K562 (cell line): ENCODE results near the gene OR5A2. TPM values are rescaled to one million over a fixed set of nuclear protein-coding genes. Genes with fewer than 3 reads are reported as not detected.

Experiments used
- ATAC-seq: fragments of 200-7000 bp; cut with Tn5 transposase; 3 replicates; pipeline ENCODE4 v1.9.1; 2020; ENCODE audit warnings: moderate library complexity
- BruUV-seq: library from RNA; stranded (reverse); fragments of 400-500 nt; replicated peaks from 2 replicates; lab custom pipeline; 2021; lab: Mats Ljungman, UMichigan
- CTCF ChIA-PET: fragments of 300-600 bp; formaldehyde crosslinking; extraction: SDS; loops from one replicate; lab custom pipeline; 2021; ENCODE audit warnings: low intra/inter-chr PET ratio; lab: Yijun Ruan, JAX
- POLR2A ChIA-PET: fragments of 300-600, 350-650 bp; sonication (Branson Sonifier 250); formaldehyde crosslinking; extraction: SDS; loops from one replicate; lab custom pipeline; 2021; ENCODE audit warnings: antibody characterized with exemption, inconsistent platforms; lab: Yijun Ruan, JAX
- DNase-seq, 4 experiments: peaks; one replicate each; pipeline versions ENCODE4 v3.0.0 to v3.0.0-alpha.2; 2011 to 2018; ENCODE audit warnings: low spot score in 3 of 4, mixed read lengths in 3 of 4; ENCODE audit errors: extremely low read depth in 1 of 4
- FAIRE-seq: peaks from 2 replicates; lab custom pipeline; 2011; peaks lifted over from hg19 to GRCh38; lab: Jason Lieb, UNC
- H2AFZ ChIP-seq: 2 replicates; pipeline ENCODE4 v1.6.0; 2011; ENCODE audit warnings: low read depth, low read length, control low read depth, inconsistent platforms
- H3K27ac ChIP-seq: fragments of 200-600 bp; 3 replicates; pipeline ENCODE4 v1.8.0; 2011; ENCODE audit warnings: low read depth, mild to moderate bottlenecking, control low read depth, inconsistent platforms, low read length, moderate library complexity, mixed read lengths; ENCODE audit errors: extremely low read depth
- H3K27me3 ChIP-seq, 2 experiments: fragments of 300-600 bp in 1 of 2; 2 replicates in 1 of 2; 3 replicates in 1 of 2; pipeline versions ENCODE4 v1.6.0 to v1.8.0; 2011; ENCODE audit warnings: inconsistent platforms in 2 of 2, low read length in 2 of 2, mild to moderate bottlenecking in 1 of 2, mixed read lengths in 1 of 2, moderate library complexity in 1 of 2; ENCODE audit not compliant: control insufficient read depth in 2 of 2, insufficient read depth in 2 of 2
- H3K36me3 ChIP-seq: fragments of 300-600 bp; 3 replicates; pipeline ENCODE4 v1.8.0; 2011; ENCODE audit warnings: mild to moderate bottlenecking, low read length, inconsistent platforms; ENCODE audit not compliant: control insufficient read depth, insufficient read depth
- H3K4me1 ChIP-seq, 2 experiments: fragments of 200-600 bp in 1 of 2; replicated peaks in 1 of 2; 2 replicates in 1 of 2; 3 replicates in 1 of 2; pipeline versions ENCODE4 v1.5.1 to v1.8.0; 2011; ENCODE audit warnings: inconsistent platforms in 2 of 2, low read length in 2 of 2, mild to moderate bottlenecking in 1 of 2, mixed read lengths in 1 of 2, moderate library complexity in 1 of 2; ENCODE audit not compliant: control insufficient read depth in 2 of 2, insufficient read depth in 2 of 2
- H3K4me2 ChIP-seq: 2 replicates; pipeline ENCODE4 v1.6.1; 2011; ENCODE audit warnings: low read length, control low read depth, inconsistent platforms, mixed read lengths; ENCODE audit not compliant: insufficient read depth
- H3K4me3 ChIP-seq: fragments of 200-600 bp; sonication (generic), shearing (Covaris generic); 2 replicates; pipeline ENCODE4 v1.5.1; 2016; ENCODE audit warnings: control low read depth, inconsistent platforms
- H3K79me2 ChIP-seq: fragments of 200-600 bp; 3 replicates; pipeline ENCODE4 v1.8.0; 2011; ENCODE audit warnings: low read length, inconsistent platforms; ENCODE audit not compliant: control insufficient read depth, insufficient read depth
- H3K9ac ChIP-seq, 2 experiments: 2 replicates each; pipeline versions ENCODE4 v1.6.0 to v1.6.1; 2011; ENCODE audit warnings: low read depth in 2 of 2, low read length in 2 of 2, control low read depth in 1 of 2, inconsistent platforms in 1 of 2, mild to moderate bottlenecking in 1 of 2, mixed read lengths in 1 of 2; ENCODE audit not compliant: insufficient read depth in 1 of 2
- H3K9me1 ChIP-seq: one replicate; pipeline ENCODE4 v1.6.0; 2011; ENCODE audit warnings: inconsistent platforms, mild to moderate bottlenecking, low read length, moderate library complexity; ENCODE audit not compliant: control insufficient read depth, insufficient read depth
- H3K9me3 ChIP-seq: replicated peaks from 2 replicates; pipeline ENCODE4 v1.5.1; 2011; ENCODE audit warnings: low read depth, low read length, inconsistent platforms; ENCODE audit not compliant: control insufficient read depth, insufficient read depth
- H4K20me1 ChIP-seq: replicated peaks from 2 replicates; pipeline ENCODE4 v1.6.1; 2011; ENCODE audit warnings: low read length, inconsistent platforms, mixed read lengths; ENCODE audit not compliant: control insufficient read depth, insufficient read depth
- ATF1 ChIP-seq, 2 experiments: fragments of 450-650 bp in 1 of 2; IDR thresholded peaks; 2 replicates each; pipeline ENCODE4 v1.6.1; 2016; ENCODE audit warnings: missing compliant biosample characterization in 1 of 2, missing genetic modification characterization in 1 of 2
- MIER1 ChIP-seq: fragments of 450-650 bp; IDR thresholded peaks from 2 replicates; pipeline ENCODE4 v1.6.1; 2016; ENCODE audit warnings: antibody characterized with exemption, mild to moderate bottlenecking, low read depth
- RFX1 ChIP-seq: fragments of 450-650 bp; IDR thresholded peaks from 2 replicates; pipeline ENCODE4 v1.6.1; 2016; ENCODE audit warnings: mild to moderate bottlenecking, moderate library complexity
- SOX6 ChIP-seq: fragments of 450-650 bp; IDR thresholded peaks from 2 replicates; pipeline ENCODE4 v1.6.1; 2014; ENCODE audit warnings: mild to moderate bottlenecking
- SP2 ChIP-seq: IDR thresholded peaks from 2 replicates; pipeline ENCODE4 v1.6.1; 2011; ENCODE audit warnings: mild to moderate bottlenecking, low read depth, low read length, moderate library complexity; ENCODE audit not compliant: poor library complexity, severe bottlenecking; ENCODE audit errors: extremely low read depth
- TCFL5 ChIP-seq: fragments of 250-450 bp; sonication (Bioruptor Pico); conservative IDR thresholded peaks from 2 replicates; pipeline ENCODE4 v1.6.1; 2021; ENCODE audit warnings: mild to moderate bottlenecking, moderate library complexity, matching md5 sums
- WGBS: fragments of 100-300 bp; shearing (Covaris generic); methylation state at CpG from one replicate; pipeline ENCODE4 v1.1.6; 2016; ENCODE audit warnings: low coverage, mixed read lengths; ENCODE audit not compliant: insufficient coverage; ENCODE audit errors: missing lambda C conversion rate; 5-methylcytosine and 5-hydroxymethylcytosine counted together
- in situ Hi-C: fragments of 300-500 bp; cut with MboI; formaldehyde crosslinking; loops from 4 replicates; pipeline ENCODE4 v1.15.0; 2018; ENCODE audit warnings: inconsistent platforms, mixed read lengths
- intact Hi-C: fragments of 100-400 bp; cut with micrococcal nuclease; formaldehyde crosslinking; loops from 2 replicates; pipeline ENCODE4 v1.14.2; 2022
- polyA plus RNA-seq, 8 experiments: library from polyadenylated mRNA; depleted of rRNA in 4 of 8; stranded (reverse) in 5 of 8; unstranded in 3 of 8; fragments of >200 nt; fragmentation: Nextera tagmentation in 2 of 8; fragmentation: Illumina TruSeq in 1 of 8; extraction: Ambion mirVana in 2 of 8; extraction: Trizol in 1 of 8; gene quantifications; 2 replicates each; pipeline versions ENCODE4 v1.2.1 to v1.2.3, GENCODE V29; 2011 to 2014; ENCODE audit warnings: inconsistent platforms in 1 of 8, missing spikeins in 1 of 8
- total RNA-seq, 7 experiments: library from RNA; depleted of rRNA in 6 of 7; stranded (reverse); fragments of >200 nt in 6 of 7; fragmentation: Illumina TruSeq in 2 of 7; extraction: Trizol in 2 of 7; gene quantifications; 2 replicates each; pipeline versions ENCODE4 v1.2.1 to v1.2.3, GENCODE V29; 2011 to 2021; ENCODE audit warnings: low replicate concordance in 1 of 7
- TF ChIP-seq, protein P1 (sequence below): fragments of 250-450 bp; sonication (Bioruptor Pico); IDR thresholded peaks from 2 replicates; pipeline ENCODE4 v1.8.0; 2021; ENCODE audit warnings: borderline replicate concordance, mild to moderate bottlenecking, moderate library complexity; ENCODE audit not compliant: poor library complexity, severe bottlenecking
- TF ChIP-seq, protein P2 (sequence below): fragments of 450-650 bp; IDR thresholded peaks from 2 replicates; pipeline ENCODE4 v1.6.1; 2016; ENCODE audit warnings: low read depth
- TF ChIP-seq, protein P3 (sequence below): fragments of 450-650 bp; IDR thresholded peaks from 2 replicates; pipeline ENCODE4 v1.6.1; 2016; ENCODE audit warnings: antibody characterized with exemption
- TF ChIP-seq, protein P4 (sequence below): fragments of 250-450 bp; sonication (Bioruptor Pico); IDR thresholded peaks from 2 replicates; pipeline ENCODE4 v1.5.0; 2020; ENCODE audit warnings: mild to moderate bottlenecking

The OR5A2 gene
- total and polyA plus RNA-seq, 9 of the 15 experiments (the other 6 are each of a cell fraction or from before 2014, with no cell fraction given), result not detected

DNA sequence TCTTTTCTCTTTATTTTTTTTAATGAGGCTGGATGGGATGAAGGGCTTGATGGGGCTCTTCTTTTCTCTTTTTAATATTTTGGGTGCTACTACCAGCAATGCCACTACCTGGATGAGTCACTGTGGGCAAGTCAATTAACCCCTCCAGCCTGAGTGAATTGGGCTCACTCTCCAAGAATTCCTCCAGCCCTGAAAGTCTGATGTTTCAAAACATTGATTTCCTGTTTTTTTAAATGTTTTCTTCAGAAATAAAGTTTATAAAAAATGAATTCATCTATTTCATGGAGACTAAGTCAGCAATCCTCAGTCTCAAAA, 812 bp upstream of the OR5A2 start (continued):
- TF ChIP-seq MIER1 (no peak), SP2 (no peak), ATF1 (CRISPR knock-in tag; IDR thresholded peaks at IDR 0.05) (no peak), ATF1 (tag; IDR thresholded peaks at IDR 0.05) (no peak)

DNA sequence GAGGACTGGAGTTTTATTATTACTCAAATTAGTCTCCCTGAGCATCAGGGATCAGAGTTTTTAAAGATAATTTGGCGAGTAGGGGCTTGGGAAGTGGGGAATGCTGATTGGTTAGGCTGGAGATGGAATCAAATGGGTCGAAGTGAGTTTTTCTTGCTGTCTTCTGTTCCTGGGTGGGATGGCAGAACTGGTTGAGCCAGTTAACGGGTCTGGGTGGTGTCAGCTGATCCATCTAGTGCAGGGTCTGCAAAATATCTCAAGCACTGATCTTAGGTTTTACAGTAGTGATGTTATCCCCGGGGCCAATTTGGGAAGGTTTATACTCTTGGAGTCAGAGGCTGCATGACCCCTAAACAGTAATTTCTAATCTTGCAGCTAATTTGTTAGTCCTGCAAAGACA, 1.1 kb downstream of the OR5A2 start:
- in situ Hi-C loops, result loop anchor here (10.0 kb wide), 1 partner anchor 250 kb away; the partner anchor contains the start of gene DTX4
- no peak for FAIRE-seq
- TF ChIP-seq, protein P1, sequence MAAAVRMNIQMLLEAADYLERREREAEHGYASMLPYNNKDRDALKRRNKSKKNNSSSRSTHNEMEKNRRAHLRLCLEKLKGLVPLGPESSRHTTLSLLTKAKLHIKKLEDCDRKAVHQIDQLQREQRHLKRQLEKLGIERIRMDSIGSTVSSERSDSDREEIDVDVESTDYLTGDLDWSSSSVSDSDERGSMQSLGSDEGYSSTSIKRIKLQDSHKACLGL (CRISPR knock-in tag), result no peak
- no peak for TF ChIP-seq TCFL5 (CRISPR knock-in tag)
- TF ChIP-seq, protein P2, sequence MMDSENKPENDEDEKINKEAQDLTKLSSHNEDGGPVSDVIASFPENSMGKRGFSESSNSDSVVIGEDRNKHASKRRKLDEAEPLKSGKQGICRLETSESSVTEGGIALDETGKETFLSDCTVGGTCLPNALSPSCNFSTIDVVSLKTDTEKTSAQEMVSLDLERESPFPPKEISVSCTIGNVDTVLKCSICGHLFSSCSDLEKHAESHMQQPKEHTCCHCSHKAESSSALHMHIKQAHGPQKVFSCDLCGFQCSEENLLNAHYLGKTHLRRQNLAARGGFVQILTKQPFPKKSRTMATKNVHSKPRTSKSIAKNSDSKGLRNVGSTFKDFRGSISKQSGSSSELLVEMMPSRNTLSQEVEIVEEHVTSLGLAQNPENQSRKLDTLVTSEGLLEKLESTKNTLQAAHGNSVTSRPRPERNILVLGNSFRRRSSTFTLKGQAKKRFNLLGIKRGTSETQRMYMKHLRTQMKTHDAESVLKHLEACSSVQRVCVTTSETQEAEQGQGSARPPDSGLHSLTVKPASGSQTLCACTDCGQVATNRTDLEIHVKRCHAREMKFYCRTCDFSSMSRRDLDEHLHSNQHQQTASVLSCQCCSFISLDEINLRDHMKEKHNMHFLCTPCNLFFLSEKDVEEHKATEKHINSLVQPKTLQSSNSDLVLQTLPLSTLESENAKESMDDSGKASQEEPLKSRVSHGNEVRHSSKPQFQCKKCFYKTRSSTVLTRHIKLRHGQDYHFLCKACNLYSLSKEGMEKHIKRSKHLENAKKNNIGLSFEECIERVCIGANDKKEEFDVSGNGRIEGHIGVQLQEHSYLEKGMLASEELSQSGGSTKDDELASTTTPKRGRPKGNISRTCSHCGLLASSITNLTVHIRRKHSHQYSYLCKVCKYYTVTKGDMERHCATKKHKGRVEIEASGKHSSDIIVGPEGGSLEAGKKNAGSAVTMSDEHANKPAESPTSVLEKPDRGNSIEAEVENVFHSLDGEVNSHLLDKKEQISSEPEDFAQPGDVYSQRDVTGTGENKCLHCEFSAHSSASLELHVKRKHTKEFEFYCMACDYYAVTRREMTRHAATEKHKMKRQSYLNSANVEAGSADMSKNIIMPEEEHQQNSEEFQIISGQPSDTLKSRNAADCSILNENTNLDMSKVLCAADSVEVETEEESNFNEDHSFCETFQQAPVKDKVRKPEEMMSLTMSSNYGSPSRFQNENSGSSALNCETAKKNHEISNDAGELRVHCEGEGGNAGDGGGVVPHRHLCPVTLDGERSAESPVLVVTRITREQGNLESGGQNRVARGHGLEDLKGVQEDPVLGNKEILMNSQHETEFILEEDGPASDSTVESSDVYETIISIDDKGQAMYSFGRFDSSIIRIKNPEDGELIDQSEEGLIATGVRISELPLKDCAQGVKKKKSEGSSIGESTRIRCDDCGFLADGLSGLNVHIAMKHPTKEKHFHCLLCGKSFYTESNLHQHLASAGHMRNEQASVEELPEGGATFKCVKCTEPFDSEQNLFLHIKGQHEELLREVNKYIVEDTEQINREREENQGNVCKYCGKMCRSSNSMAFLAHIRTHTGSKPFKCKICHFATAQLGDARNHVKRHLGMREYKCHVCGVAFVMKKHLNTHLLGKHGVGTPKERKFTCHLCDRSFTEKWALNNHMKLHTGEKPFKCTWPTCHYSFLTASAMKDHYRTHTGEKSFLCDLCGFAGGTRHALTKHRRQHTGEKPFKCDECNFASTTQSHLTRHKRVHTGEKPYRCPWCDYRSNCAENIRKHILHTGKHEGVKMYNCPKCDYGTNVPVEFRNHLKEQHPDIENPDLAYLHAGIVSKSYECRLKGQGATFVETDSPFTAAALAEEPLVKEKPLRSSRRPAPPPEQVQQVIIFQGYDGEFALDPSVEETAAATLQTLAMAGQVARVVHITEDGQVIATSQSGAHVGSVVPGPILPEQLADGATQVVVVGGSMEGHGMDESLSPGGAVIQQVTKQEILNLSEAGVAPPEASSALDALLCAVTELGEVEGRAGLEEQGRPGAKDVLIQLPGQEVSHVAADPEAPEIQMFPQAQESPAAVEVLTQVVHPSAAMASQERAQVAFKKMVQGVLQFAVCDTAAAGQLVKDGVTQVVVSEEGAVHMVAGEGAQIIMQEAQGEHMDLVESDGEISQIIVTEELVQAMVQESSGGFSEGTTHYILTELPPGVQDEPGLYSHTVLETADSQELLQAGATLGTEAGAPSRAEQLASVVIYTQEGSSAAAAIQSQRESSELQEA, result no peak
- TF ChIP-seq RFX1, result no peak
- TF ChIP-seq, protein P3, sequence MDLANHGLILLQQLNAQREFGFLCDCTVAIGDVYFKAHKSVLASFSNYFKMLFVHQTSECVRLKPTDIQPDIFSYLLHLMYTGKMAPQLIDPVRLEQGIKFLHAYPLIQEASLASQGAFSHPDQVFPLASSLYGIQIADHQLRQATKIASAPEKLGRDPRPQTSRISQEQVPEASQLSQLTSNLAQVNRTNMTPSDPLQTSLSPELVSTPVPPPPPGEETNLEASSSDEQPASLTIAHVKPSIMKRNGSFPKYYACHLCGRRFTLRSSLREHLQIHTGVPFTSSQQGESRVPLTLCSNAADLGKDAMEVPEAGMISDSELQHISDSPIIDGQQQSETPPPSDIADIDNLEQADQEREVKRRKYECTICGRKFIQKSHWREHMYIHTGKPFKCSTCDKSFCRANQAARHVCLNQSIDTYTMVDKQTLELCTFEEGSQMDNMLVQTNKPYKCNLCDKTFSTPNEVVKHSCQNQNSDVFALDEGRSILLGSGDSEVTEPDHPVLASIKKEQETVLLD, result no peak
- TF ChIP-seq, protein P4, sequence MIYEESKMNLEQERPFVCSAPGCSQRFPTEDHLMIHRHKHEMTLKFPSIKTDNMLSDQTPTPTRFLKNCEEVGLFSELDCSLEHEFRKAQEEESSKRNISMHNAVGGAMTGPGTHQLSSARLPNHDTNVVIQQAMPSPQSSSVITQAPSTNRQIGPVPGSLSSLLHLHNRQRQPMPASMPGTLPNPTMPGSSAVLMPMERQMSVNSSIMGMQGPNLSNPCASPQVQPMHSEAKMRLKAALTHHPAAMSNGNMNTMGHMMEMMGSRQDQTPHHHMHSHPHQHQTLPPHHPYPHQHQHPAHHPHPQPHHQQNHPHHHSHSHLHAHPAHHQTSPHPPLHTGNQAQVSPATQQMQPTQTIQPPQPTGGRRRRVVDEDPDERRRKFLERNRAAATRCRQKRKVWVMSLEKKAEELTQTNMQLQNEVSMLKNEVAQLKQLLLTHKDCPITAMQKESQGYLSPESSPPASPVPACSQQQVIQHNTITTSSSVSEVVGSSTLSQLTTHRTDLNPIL (CRISPR knock-in tag), result no peak
- TF ChIP-seq SOX6, result no peak

More for the DNA sequence above, 1.1 kb downstream of the OR5A2 start:
- no peaks in the 10 kb centered on the region; a peak in 1 of 5 replicates for H3K27me3 ChIP-seq
- no peak overlapping the region for H3K27ac ChIP-seq
- no peak overlapping the region for H2AFZ ChIP-seq
- CTCF ChIA-PET, result no interaction called here
- no peak overlapping the region for H3K4me2 ChIP-seq
- ATAC-seq, result no peak
- 0% methylated on average over 4 of the region's 4 CpGs for WGBS
- no TSS peak for BruUV-seq
- no peaks in the 10 kb centered on the region for H3K79me2 ChIP-seq
- no peaks in the 10 kb centered on the region for H3K4me1 ChIP-seq
- no peak overlapping the region for H3K9ac ChIP-seq
- no peaks in the 10 kb centered on the region for H3K9me3 ChIP-seq
- H3K36me3 ChIP-seq, result no peaks in the 10 kb centered on the region
- no peak for DNase-seq
- no peak overlapping the region for H3K4me3 ChIP-seq
- H4K20me1 ChIP-seq, result no peaks in the 10 kb centered on the region
- POLR2A ChIA-PET, result interaction anchor here (2.2 kb wide), 1 partner anchor 12 kb away, joined by 6 read pairs; the partner anchor contains the start of gene OR5A1
- intact Hi-C loops, result no loop called here
- no peaks in the 10 kb centered on the region for H3K9me1 ChIP-seq
